Measurements from ENCODE around the gene IKBIP.

IKBIP gene

GRCh38 chr12:98638009-98638408, 6.6 kb downstream of the IKBIP start:
- DNase-seq (ENCODE audit: extremely low spot score): no peak
- TF ChIP-seq HDGF (IDR thresholded peaks at IDR 0.05; ENCODE audit: borderline replicate concordance) (no peak), NFRKB (IDR thresholded peaks at IDR 0.05) (no peak), SP1 (IDR thresholded peaks at IDR 0.05) (no peak), FOXK2 (IDR thresholded peaks at IDR 0.05) (no peak), ELF4 (IDR thresholded peaks at IDR 0.05) (no peak), BHLHE40 (IDR thresholded peaks at IDR 0.05; ENCODE audit: borderline replicate concordance) (no peak), ZNF384 (IDR thresholded peaks at IDR 0.05) (no peak), ARNT (IDR thresholded peaks at IDR 0.05) (no peak), SUZ12 (IDR thresholded peaks at IDR 0.05) (no peak), FOXA1 (IDR thresholded peaks at IDR 0.05) (no peak), TARDBP (IDR thresholded peaks at IDR 0.05) (no peak), L3MBTL2 (conservative IDR thresholded peaks at IDR 0.05) (no peak), FOXM1 (IDR thresholded peaks at IDR 0.05; ENCODE audit: borderline replicate concordance) (no peak), LEF1 (IDR thresholded peaks at IDR 0.05; ENCODE audit: borderline replicate concordance) (no peak)
- TF ChIP-seq, protein P1, sequence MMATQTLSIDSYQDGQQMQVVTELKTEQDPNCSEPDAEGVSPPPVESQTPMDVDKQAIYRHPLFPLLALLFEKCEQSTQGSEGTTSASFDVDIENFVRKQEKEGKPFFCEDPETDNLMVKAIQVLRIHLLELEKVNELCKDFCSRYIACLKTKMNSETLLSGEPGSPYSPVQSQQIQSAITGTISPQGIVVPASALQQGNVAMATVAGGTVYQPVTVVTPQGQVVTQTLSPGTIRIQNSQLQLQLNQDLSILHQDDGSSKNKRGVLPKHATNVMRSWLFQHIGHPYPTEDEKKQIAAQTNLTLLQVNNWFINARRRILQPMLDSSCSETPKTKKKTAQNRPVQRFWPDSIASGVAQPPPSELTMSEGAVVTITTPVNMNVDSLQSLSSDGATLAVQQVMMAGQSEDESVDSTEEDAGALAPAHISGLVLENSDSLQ (IDR thresholded peaks at IDR 0.05): no peak
- ChIA-PET CTCF (interaction anchor here (0.6 kb wide), 1 partner anchor 17 kb away, joined by 3 read pairs; no protein-coding TSS in a partner anchor), POLR2A (no interaction called here)

- no peak for DNase-seq (ENCODE audit: extremely low spot score)
- POLR2A ChIA-PET: no interaction called here
- TF ChIP-seq FOXK2 (IDR thresholded peaks at IDR 0.05) (no peak), BHLHE40 (IDR thresholded peaks at IDR 0.05; ENCODE audit: borderline replicate concordance) (no peak), ARNT (IDR thresholded peaks at IDR 0.05) (no peak), TARDBP (IDR thresholded peaks at IDR 0.05) (no peak), SP1 (IDR thresholded peaks at IDR 0.05) (no peak), ELF4 (IDR thresholded peaks at IDR 0.05) (no peak), L3MBTL2 (conservative IDR thresholded peaks at IDR 0.05) (no peak), HDGF (IDR thresholded peaks at IDR 0.05; ENCODE audit: borderline replicate concordance) (no peak), FOXA1 (IDR thresholded peaks at IDR 0.05) (no peak), FOXM1 (IDR thresholded peaks at IDR 0.05; ENCODE audit: borderline replicate concordance) (no peak), SUZ12 (IDR thresholded peaks at IDR 0.05) (no peak), LEF1 (IDR thresholded peaks at IDR 0.05; ENCODE audit: borderline replicate concordance) (no peak), ZNF384 (IDR thresholded peaks at IDR 0.05) (no peak), NFRKB (IDR thresholded peaks at IDR 0.05) (no peak), CTBP1 (IDR thresholded peaks at IDR 0.05; ENCODE audit: borderline replicate concordance) (no peak)
- TF ChIP-seq, protein P1 (IDR thresholded peaks at IDR 0.05): no peak
- CTCF ChIA-PET: interaction anchor here (0.6 kb wide), 1 partner anchor 163 kb away, joined by 3 read pairs; no protein-coding TSS in a partner anchor
Observed at GRCh38 chr12:98637068-98637467, 7.5 kb downstream of the IKBIP start.

DNA sequence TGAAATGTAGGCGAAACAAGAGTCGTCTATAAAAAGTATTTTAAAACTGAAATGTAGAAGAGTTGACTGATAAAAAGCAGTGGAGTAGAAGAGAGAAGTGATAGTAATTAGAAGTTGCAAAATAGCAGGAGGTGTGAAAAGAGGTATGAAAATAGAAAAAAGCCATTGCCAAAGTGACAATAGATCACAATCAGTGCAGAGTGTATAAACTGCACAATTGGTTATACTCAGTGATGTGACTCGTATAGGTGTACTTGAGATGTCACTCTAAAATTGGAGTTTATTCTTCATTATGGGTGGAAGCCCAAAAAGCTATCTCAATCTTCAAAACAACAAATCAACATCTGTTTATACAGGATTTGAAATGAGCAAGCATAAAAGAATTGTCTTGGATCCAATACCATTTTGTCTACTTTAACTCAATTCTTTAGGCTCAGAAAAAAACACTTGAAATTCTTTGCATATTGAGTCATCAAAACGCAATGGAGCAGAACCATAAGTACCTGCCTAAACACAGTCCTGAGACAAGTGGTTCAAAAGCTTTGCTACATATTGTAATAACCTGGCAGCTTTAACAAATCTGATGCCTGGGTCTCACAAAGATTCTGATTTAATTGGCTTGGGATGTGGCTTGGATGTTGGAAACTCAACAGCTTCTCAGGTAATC, 8.8 kb downstream of the IKBIP start:
- DNase-seq (ENCODE audit: extremely low spot score): no peak
- no peak for TF ChIP-seq ELF4 (IDR thresholded peaks at IDR 0.05)
- TF ChIP-seq TARDBP (IDR thresholded peaks at IDR 0.05): no peak
- TF ChIP-seq BHLHE40 (IDR thresholded peaks at IDR 0.05; ENCODE audit: borderline replicate concordance): no peak
- no peak for TF ChIP-seq HDGF (IDR thresholded peaks at IDR 0.05; ENCODE audit: borderline replicate concordance)
- no peak for TF ChIP-seq FOXM1 (IDR thresholded peaks at IDR 0.05; ENCODE audit: borderline replicate concordance)
- TF ChIP-seq ZNF384 (IDR thresholded peaks at IDR 0.05): no peak
- TF ChIP-seq, protein P1 (IDR thresholded peaks at IDR 0.05): no peak
- TF ChIP-seq SUZ12 (IDR thresholded peaks at IDR 0.05): no peak
- TF ChIP-seq NFRKB (IDR thresholded peaks at IDR 0.05): no peak
- no peak for TF ChIP-seq ARNT (IDR thresholded peaks at IDR 0.05)
- no peak for TF ChIP-seq SP1 (IDR thresholded peaks at IDR 0.05)
- no peak for TF ChIP-seq FOXA1 (IDR thresholded peaks at IDR 0.05)
- TF ChIP-seq LEF1 (IDR thresholded peaks at IDR 0.05; ENCODE audit: borderline replicate concordance): no peak
- no peak for TF ChIP-seq FOXK2 (IDR thresholded peaks at IDR 0.05)
- no peak for TF ChIP-seq L3MBTL2 (conservative IDR thresholded peaks at IDR 0.05)
- TF ChIP-seq CTBP1 (IDR thresholded peaks at IDR 0.05; ENCODE audit: borderline replicate concordance): no peak
- POLR2A ChIA-PET: no interaction called here
- CTCF ChIA-PET: no interaction called here

- POLR2A ChIA-PET: interaction anchor here (1.2 kb wide), 1 partner anchor 25 kb away, joined by 3 read pairs; the partner anchor contains the start of gene SLC25A3
Observed at GRCh38 chr12:98618952-98619351, 25.6 kb downstream of the IKBIP start.

GRCh38 chr12:98612696-98613334, 31.8 kb downstream of the IKBIP start:
- POLR2A ChIA-PET: no interaction called here
- DNase-seq (ENCODE audit: extremely low spot score): no peak
- CTCF ChIA-PET: no interaction called here
- TF ChIP-seq ARNT (IDR thresholded peaks at IDR 0.05) (no peak), BHLHE40 (IDR thresholded peaks at IDR 0.05; ENCODE audit: borderline replicate concordance) (no peak), FOXA1 (IDR thresholded peaks at IDR 0.05) (no peak), L3MBTL2 (conservative IDR thresholded peaks at IDR 0.05) (no peak), CTBP1 (IDR thresholded peaks at IDR 0.05; ENCODE audit: borderline replicate concordance) (no peak), HDGF (IDR thresholded peaks at IDR 0.05; ENCODE audit: borderline replicate concordance) (no peak), ELF4 (IDR thresholded peaks at IDR 0.05) (no peak), ZNF384 (IDR thresholded peaks at IDR 0.05) (no peak), NFRKB (IDR thresholded peaks at IDR 0.05) (no peak), TARDBP (IDR thresholded peaks at IDR 0.05) (no peak), SUZ12 (IDR thresholded peaks at IDR 0.05) (no peak), FOXM1 (IDR thresholded peaks at IDR 0.05; ENCODE audit: borderline replicate concordance) (no peak), LEF1 (IDR thresholded peaks at IDR 0.05; ENCODE audit: borderline replicate concordance) (no peak), SP1 (IDR thresholded peaks at IDR 0.05) (no peak), FOXK2 (IDR thresholded peaks at IDR 0.05) (no peak)
- TF ChIP-seq, protein P1 (IDR thresholded peaks at IDR 0.05): no peak

More at GRCh38 chr12:98618952-98619351, 25.6 kb downstream of the IKBIP start:
- no peak for DNase-seq (ENCODE audit: extremely low spot score)
- CTCF ChIA-PET: no interaction called here
- TF ChIP-seq HDGF (IDR thresholded peaks at IDR 0.05; ENCODE audit: borderline replicate concordance) (no peak), SUZ12 (IDR thresholded peaks at IDR 0.05) (no peak), FOXA1 (IDR thresholded peaks at IDR 0.05) (no peak), ELF4 (IDR thresholded peaks at IDR 0.05) (no peak), L3MBTL2 (conservative IDR thresholded peaks at IDR 0.05) (no peak), ZNF384 (IDR thresholded peaks at IDR 0.05) (no peak), FOXK2 (IDR thresholded peaks at IDR 0.05) (no peak), TARDBP (IDR thresholded peaks at IDR 0.05) (no peak), CTBP1 (IDR thresholded peaks at IDR 0.05; ENCODE audit: borderline replicate concordance) (no peak), FOXM1 (IDR thresholded peaks at IDR 0.05; ENCODE audit: borderline replicate concordance) (no peak), LEF1 (IDR thresholded peaks at IDR 0.05; ENCODE audit: borderline replicate concordance) (no peak), SP1 (IDR thresholded peaks at IDR 0.05) (no peak), ARNT (IDR thresholded peaks at IDR 0.05) (no peak), NFRKB (IDR thresholded peaks at IDR 0.05) (no peak)

All from HEK293T (cell line).